ENCODE measurements around the gene HOXA6. TPM values are rescaled to one million over a fixed set of nuclear protein-coding genes. Genes with fewer than 3 reads are reported as not detected.
A peak's percentile ranks its signal among the peaks of the same experiment; 100 is the strongest.

HOXA6 gene
- total and polyA plus RNA-seq, 9 of the 15 experiments (the other 6 are each of a cell fraction or from before 2014, with no cell fraction given) = not detected

GRCh38 chr7:27164045-27164366, 16.4 kb upstream of the HOXA6 start:
- FAIRE-seq = no peak
- intact Hi-C loops (cut with micrococcal nuclease) = loop anchor here (5.0 kb wide), 3 partner anchors 302 to 1272 kb away; partner anchors contain the start of genes SKAP2 and SNX10
- Histone ChIP-seq H3K27ac (ENCODE audit: extremely low read depth, low read depth, low read length) (no peak overlapping the region), H3K9me3 (replicated peaks; ENCODE audit: control insufficient read depth, insufficient read depth, low read depth, low read length) (no peaks in the 10 kb centered on the region), H3K36me3 (ENCODE audit: control insufficient read depth, insufficient read depth, low read length) (no peaks in the 10 kb centered on the region), H3K4me2 (ENCODE audit: insufficient read depth, low read length) (peak overlapping the region; percentile 11; the same call in 1 of the 2 replicates), H3K4me1 (replicated peaks in 1 of 2; ENCODE audit: control insufficient read depth in 2 of 2, insufficient read depth in 2 of 2, low read length in 2 of 2) (peaks cover 0 to 26% of the 10 kb centered on the region in 2 experiments; a peak in 2 of 5 replicates), H3K27me3 (ENCODE audit: control insufficient read depth in 2 of 2, insufficient read depth in 2 of 2, low read length in 2 of 2) (peaks cover 36 to 78% of the 10 kb centered on the region in 2 experiments), H3K79me2 (ENCODE audit: control insufficient read depth, insufficient read depth, low read length) (no peaks in the 10 kb centered on the region), H4K20me1 (replicated peaks; ENCODE audit: control insufficient read depth, insufficient read depth, low read length) (no peaks in the 10 kb centered on the region), H3K4me3 (no peak overlapping the region), H3K9ac (ENCODE audit: insufficient read depth in 1 of 2, low read depth in 2 of 2, low read length in 2 of 2) (no peak overlapping the region), H3K9me1 (ENCODE audit: control insufficient read depth, insufficient read depth, low read length) (no peaks in the 10 kb centered on the region), H2AFZ (ENCODE audit: low read depth, low read length) (no peak overlapping the region)
- no peak for DNase-seq (ENCODE audit: extremely low read depth in 1 of 4, low spot score in 3 of 4)
- POLR2A ChIA-PET = no interaction called here
- WGBS (ENCODE audit: insufficient coverage, low coverage, missing lambda C conversion rate) = 7% methylated on average over 12 of the region's 12 CpGs
- no TSS peak for BruUV-seq (replicated peaks)
- in situ Hi-C loops (cut with MboI) = loop anchor here (25.0 kb wide), 3 partner anchors 652 to 1277 kb away; no protein-coding TSS in a partner anchor
- ATAC-seq = no peak
- CTCF ChIA-PET (ENCODE audit: low intra/inter-chr PET ratio) = no interaction called here
- no peak for TF ChIP-seq NCOR1 (IDR thresholded peaks at IDR 0.05)
- TF ChIP-seq ZNF133 (CRISPR knock-in tag; IDR thresholded peaks at IDR 0.05) = no peak
- TF ChIP-seq EZH2 (IDR thresholded peaks at IDR 0.05; ENCODE audit: borderline replicate concordance, low read depth, low read length) = 0 out of 2 replicates have a peak, but pooled peaks have one; percentile 36

GRCh38 chr7:27163288-27164044, 15.9 kb upstream of the HOXA6 start:
- 11% methylated on average over 22 of the region's 24 CpGs for WGBS (ENCODE audit: insufficient coverage, low coverage, missing lambda C conversion rate)
- intact Hi-C loops (cut with micrococcal nuclease) = loop anchor here (5.0 kb wide), 3 partner anchors 301 to 1271 kb away; partner anchors contain the start of genes SKAP2 and SNX10
- in situ Hi-C loops (cut with MboI) = loop anchor here (25.0 kb wide), 3 partner anchors 651 to 1276 kb away; no protein-coding TSS in a partner anchor
- no TSS peak for BruUV-seq (replicated peaks)
- ATAC-seq (no peak), FAIRE-seq (no peak), DNase-seq (ENCODE audit: extremely low read depth in 1 of 4, low spot score in 3 of 4) (no peak)
- Histone ChIP-seq H3K4me2 (ENCODE audit: insufficient read depth, low read length) (peak overlapping the region; percentile 11; the same call in 1 of the 2 replicates), H3K27ac (ENCODE audit: extremely low read depth, low read depth, low read length) (no peak overlapping the region), H3K9ac (ENCODE audit: insufficient read depth in 1 of 2, low read depth in 2 of 2, low read length in 2 of 2) (no peak overlapping the region), H3K4me3 (no peak overlapping the region), H3K79me2 (ENCODE audit: control insufficient read depth, insufficient read depth, low read length) (no peaks in the 10 kb centered on the region), H4K20me1 (replicated peaks; ENCODE audit: control insufficient read depth, insufficient read depth, low read length) (no peaks in the 10 kb centered on the region), H3K27me3 (ENCODE audit: control insufficient read depth in 2 of 2, insufficient read depth in 2 of 2, low read length in 2 of 2) (peaks cover 36 to 78% of the 10 kb centered on the region in 2 experiments), H3K9me3 (replicated peaks; ENCODE audit: control insufficient read depth, insufficient read depth, low read depth, low read length) (no peaks in the 10 kb centered on the region), H3K36me3 (ENCODE audit: control insufficient read depth, insufficient read depth, low read length) (no peaks in the 10 kb centered on the region), H3K9me1 (ENCODE audit: control insufficient read depth, insufficient read depth, low read length) (no peaks in the 10 kb centered on the region), H2AFZ (ENCODE audit: low read depth, low read length) (no peak overlapping the region), H3K4me1 (replicated peaks in 1 of 2; ENCODE audit: control insufficient read depth in 2 of 2, insufficient read depth in 2 of 2, low read length in 2 of 2) (peaks cover 0 to 26% of the 10 kb centered on the region in 2 experiments; a peak in 2 of 5 replicates)
- TF ChIP-seq E2F3 (CRISPR knock-in tag; IDR thresholded peaks at IDR 0.05) = no peak
- TF ChIP-seq GTF3C2 (IDR thresholded peaks at IDR 0.05; ENCODE audit: borderline replicate concordance, extremely low read depth, insufficient read length) = no peak
- CTCF ChIA-PET (ENCODE audit: low intra/inter-chr PET ratio) = no interaction called here
- POLR2A ChIA-PET = interaction anchor here (0.6 to 0.7 kb wide), 2 partner anchors 13 to 15 kb away, joined by 3 read pairs; no protein-coding TSS in a partner anchor
